C4-2B (cell line): ENCODE measurements around the gene SYNJ2.

Source experiments
- H3K27ac ChIP-seq: fragments of 450-650 bp; 2 replicates; pipeline ENCODE4 v1.5.1; 2017
- ZFX ChIP-seq: fragments of 450-650 bp; IDR thresholded peaks from 2 replicates; pipeline ENCODE4 v1.6.1; 2017
- TF ChIP-seq, protein P1 (sequence below): fragments of 450-650 bp; conservative IDR thresholded peaks from 2 replicates; pipeline ENCODE4 v1.5.1; 2017; ENCODE audit warnings: mild to moderate bottlenecking

SYNJ2 gene

DNA sequence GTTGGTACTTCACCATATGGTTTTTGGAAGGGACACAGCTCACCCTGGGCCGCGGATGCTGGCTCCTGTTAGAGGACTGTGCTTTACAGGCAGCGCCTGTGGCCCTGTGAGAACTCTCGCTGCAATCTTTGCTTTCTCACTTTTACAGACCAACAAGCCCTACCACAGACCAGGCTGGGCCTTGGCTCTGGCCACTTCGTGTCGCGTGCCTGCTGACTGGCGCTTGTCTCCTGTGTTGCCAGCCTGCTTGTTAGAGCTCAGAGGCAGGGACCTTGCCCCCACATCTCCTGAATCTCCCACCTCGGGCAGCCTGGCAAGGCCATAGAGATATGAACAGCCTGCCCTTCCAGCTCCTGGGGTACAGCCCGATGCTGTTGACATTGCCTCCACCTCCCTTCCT, 56.1 kb downstream of the SYNJ2 start:
- H3K27ac ChIP-seq = no peak overlapping the region
- no peak for TF ChIP-seq ZFX

DNA sequence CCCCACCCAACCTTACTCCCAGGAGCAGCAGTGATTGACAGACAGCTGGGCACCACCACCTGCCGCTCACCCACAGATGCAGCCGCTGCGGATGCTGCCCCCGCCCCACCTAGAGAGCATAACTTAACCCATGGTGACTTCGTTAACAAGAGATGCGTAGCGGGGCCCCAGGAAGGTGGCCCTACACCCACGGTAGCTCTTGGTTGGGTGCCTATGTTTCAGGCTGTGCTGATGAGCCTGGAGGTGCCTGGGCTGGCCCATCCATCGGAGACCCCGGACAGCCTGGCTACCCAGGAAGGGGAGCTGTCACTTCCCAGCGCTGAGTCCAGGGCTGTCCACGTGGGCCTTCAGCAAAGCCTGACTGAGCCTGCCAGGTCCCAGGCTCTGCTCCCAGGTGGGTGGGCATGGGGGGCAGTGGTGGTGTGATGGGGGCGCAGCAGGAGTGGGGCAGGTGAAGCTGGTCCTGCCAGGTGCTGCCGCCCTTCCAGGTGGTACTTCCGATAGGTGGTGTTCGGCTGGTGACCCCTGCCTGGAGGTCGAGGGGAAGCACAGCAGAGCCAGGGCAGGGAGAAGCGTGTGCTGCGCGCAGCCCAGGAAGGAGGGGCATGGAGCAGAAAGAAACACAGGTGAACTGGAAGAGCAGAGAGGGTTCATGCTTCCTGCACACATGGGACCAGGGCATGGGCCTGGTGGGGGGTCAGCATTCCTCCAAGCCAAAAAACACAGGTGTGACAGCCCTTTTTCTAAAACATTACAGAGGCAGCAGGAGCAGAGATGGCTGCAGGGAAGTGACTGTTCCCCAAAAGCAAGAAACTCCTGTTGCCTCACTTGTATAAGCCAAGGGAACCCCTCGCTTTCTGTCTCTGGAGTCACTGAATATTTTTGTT, 56.9 kb downstream of the SYNJ2 start:
- no peak for TF ChIP-seq ZFX
- TF ChIP-seq, protein P1, sequence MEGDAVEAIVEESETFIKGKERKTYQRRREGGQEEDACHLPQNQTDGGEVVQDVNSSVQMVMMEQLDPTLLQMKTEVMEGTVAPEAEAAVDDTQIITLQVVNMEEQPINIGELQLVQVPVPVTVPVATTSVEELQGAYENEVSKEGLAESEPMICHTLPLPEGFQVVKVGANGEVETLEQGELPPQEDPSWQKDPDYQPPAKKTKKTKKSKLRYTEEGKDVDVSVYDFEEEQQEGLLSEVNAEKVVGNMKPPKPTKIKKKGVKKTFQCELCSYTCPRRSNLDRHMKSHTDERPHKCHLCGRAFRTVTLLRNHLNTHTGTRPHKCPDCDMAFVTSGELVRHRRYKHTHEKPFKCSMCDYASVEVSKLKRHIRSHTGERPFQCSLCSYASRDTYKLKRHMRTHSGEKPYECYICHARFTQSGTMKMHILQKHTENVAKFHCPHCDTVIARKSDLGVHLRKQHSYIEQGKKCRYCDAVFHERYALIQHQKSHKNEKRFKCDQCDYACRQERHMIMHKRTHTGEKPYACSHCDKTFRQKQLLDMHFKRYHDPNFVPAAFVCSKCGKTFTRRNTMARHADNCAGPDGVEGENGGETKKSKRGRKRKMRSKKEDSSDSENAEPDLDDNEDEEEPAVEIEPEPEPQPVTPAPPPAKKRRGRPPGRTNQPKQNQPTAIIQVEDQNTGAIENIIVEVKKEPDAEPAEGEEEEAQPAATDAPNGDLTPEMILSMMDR = no peak
- no peak overlapping the region for H3K27ac ChIP-seq

DNA sequence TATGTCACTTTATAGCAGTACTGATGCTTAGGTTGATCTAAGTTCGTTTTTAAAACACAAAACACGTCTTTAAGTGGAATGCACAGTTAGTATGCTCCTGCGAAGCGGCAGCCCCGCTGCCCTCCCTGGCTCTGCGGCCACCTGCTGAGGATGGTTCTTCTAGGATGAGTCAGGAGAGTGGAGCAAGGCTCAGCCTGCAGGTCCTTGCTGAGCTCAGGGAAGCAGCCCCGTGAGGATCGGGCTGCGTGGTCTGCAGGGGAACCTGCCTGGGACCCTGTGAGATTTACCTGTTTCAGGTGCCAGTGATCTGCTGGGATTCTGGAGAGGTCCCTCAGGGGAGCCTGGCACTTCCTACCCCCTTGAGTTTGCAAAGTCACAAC, 57.5 kb downstream of the SYNJ2 start:
- TF ChIP-seq, protein P1 = no peak
- no peak for TF ChIP-seq ZFX
- peak overlapping the region; percentile 54 for H3K27ac ChIP-seq

DNA sequence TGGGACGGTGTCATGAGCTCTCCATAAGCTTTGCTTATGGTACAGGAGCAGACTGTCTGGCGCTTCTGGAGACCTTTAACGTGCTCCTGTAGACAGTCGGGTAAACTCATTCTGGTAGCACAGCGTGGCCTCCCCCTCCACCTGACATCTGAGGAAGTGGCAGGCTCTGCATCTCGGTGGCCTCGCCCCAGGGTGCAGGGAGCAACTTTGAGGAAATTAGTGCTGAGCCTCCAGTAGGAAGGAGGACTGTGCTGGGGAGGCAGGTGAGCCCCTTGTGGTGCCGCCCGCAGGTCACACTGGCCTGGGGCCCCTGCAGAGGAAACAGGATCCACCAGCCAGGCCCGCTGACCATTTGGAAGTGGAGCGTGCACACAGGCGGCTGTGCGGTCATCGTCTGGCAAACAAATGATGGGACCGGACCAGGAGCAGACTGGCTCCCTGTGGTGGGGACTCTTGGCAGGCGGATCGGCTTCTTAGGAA, 57.9 kb downstream of the SYNJ2 start:
- TF ChIP-seq, protein P1 = no peak
- no peak for TF ChIP-seq ZFX

DNA sequence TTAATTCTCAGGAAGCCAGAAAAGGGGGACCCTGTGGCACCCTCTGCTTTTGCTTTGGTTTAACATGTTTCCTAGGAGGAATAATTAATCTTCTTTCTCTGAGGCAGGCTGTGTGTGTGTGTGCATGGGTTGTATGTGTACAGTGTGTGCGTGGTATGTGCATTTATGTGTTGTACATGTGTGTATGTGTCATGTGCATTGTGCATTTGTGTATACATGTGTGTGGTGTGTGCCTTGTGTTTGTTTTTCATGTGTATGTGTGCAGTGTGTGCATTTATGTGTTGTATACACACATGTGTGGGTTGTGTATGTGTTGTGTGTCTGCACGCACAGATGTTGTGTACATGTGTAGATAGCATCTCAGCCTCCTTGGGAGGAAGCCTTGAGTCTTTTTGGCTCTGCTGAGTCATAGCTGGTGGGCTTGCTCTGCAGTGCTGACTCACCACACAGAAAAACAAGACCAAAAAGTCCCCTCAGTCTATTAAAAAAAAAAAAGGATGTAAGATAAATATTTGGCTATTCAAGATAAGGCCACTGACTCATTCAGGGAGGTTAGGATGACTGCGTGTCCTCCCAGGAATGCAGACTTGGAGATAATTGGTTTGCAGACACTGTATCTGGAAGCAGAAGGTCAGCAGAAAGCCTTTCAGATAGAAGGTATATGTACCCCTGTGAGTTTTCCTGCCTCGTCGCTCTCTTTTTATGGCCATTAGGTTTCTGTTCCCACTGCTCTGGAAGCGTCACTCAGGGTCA, 58.6 kb downstream of the SYNJ2 start:
- peak overlapping the region; percentile 54 for H3K27ac ChIP-seq
- TF ChIP-seq ZFX = no peak
- TF ChIP-seq, protein P1 = no peak

More for the DNA sequence above, 57.9 kb downstream of the SYNJ2 start:
- H3K27ac ChIP-seq = peak overlapping the region; percentile 54

DNA sequence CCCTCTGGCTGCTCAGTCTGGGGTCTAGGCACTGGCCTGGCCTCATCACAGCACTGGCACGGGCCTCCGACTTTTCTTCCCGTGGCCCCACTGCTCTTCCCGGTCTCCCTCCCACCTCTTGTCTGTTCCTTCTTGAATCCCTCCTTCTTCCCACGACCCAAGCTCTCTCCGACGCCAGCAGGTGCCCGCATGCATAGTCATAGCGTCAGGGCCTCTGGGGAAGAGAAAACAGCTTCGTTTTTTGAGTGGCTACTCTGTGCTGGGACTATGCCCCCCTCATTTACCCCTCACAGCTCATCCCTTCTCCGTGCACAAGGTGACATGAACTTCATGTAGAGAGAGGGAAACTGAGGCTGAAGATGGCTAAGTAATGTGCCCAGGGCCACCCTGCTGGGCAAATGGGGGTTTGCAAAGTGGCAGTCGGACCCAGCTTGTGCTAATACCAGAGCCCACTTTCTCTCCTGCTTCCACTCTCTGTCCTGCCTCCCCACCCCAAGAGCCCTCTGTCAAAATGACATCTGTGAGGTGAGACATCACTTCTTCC, 59.2 kb downstream of the SYNJ2 start:
- TF ChIP-seq, protein P1 = no peak
- TF ChIP-seq ZFX = no peak
- peak overlapping the region; percentile 54 for H3K27ac ChIP-seq

DNA sequence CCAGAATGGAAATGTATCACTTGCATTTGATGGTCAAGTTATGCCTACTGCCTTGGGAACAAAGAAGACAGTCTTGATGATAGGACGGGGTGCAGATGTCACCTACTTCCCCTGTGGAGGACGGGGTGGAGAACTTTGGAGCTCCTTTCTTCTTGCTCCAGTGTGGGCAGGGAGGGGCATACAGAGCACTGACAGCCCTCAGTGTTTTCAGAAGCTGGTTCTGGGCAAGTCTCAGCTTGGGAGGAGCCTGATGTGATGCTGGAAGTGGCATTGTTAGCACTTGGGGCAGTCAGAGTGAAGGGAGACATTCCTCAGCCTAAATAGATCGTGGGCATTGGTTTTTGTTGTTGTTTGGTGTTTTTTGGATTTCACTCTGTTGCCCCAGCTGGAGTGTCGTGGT, 59.7 kb downstream of the SYNJ2 start:
- H3K27ac ChIP-seq = no peak overlapping the region; the same call in 1 of the 2 replicates
- no peak for TF ChIP-seq ZFX
- TF ChIP-seq, protein P1 = no peak
